ENCODE data around the gene CCDC149.

Gene CCDC149

GRCh38 chr4:24777536-24778463 is 135.0 kb downstream of the CCDC149 start:
- Histone ChIP-seq H3K4me1 (ENCODE audit: control insufficient read depth, insufficient read depth, low read length, poor library complexity, severe bottlenecking) (no peaks in the 10 kb centered on the region), H3K4me3 (ENCODE audit: extremely low read depth, insufficient read depth, low read length, poor library complexity, severe bottlenecking) (no peak overlapping the region), H3K9me3 (ENCODE audit: control insufficient read depth, low read length) (no peaks in the 10 kb centered on the region), H3K36me3 (ENCODE audit: control insufficient read depth, insufficient read depth, low read length) (no peaks in the 10 kb centered on the region), H3K27ac (ENCODE audit: low read depth, low read length, severe bottlenecking) (no peak overlapping the region)
- 85 to 87% methylated on average over 7 to 8 of the region's 11 CpGs for WGBS, 2 experiments (ENCODE audit: insufficient coverage in 2 of 2)

GRCh38 chr4:24775750-24776149 is 137.1 kb downstream of the CCDC149 start:
- Histone ChIP-seq H3K36me3 (ENCODE audit: control insufficient read depth, insufficient read depth, low read length) (no peaks in the 10 kb centered on the region), H3K4me3 (ENCODE audit: extremely low read depth, insufficient read depth, low read length, poor library complexity, severe bottlenecking) (no peak overlapping the region), H3K27ac (ENCODE audit: low read depth, low read length, severe bottlenecking) (no peak overlapping the region), H3K9me3 (ENCODE audit: control insufficient read depth, low read length) (no peaks in the 10 kb centered on the region), H3K4me1 (ENCODE audit: control insufficient read depth, insufficient read depth, low read length, poor library complexity, severe bottlenecking) (peaks cover 4% of the 10 kb centered on the region)
- WGBS, 2 experiments (ENCODE audit: insufficient coverage in 2 of 2): 66 to 78% methylated on average over 1 to 2 of the region's 3 CpGs

GRCh38 chr4:24775032-24775605 is 137.7 kb downstream of the CCDC149 start:
- Histone ChIP-seq H3K4me1 (ENCODE audit: control insufficient read depth, insufficient read depth, low read length, poor library complexity, severe bottlenecking) (peaks cover 10% of the 10 kb centered on the region), H3K27ac (ENCODE audit: low read depth, low read length, severe bottlenecking) (no peak overlapping the region), H3K4me3 (ENCODE audit: extremely low read depth, insufficient read depth, low read length, poor library complexity, severe bottlenecking) (no peak overlapping the region), H3K36me3 (ENCODE audit: control insufficient read depth, insufficient read depth, low read length) (no peaks in the 10 kb centered on the region), H3K9me3 (ENCODE audit: control insufficient read depth, low read length) (no peaks in the 10 kb centered on the region)
- WGBS, 2 experiments (ENCODE audit: insufficient coverage in 2 of 2): 80 to 86% methylated on average over 1 of the region's 2 CpGs

- H3K27ac ChIP-seq (ENCODE audit: low read depth, low read length, severe bottlenecking): no peak overlapping the region
- no peaks in the 10 kb centered on the region for H3K9me3 ChIP-seq (ENCODE audit: control insufficient read depth, low read length)
- peaks cover 15% of the 10 kb centered on the region for H3K4me1 ChIP-seq (ENCODE audit: control insufficient read depth, insufficient read depth, low read length, poor library complexity, severe bottlenecking)
- H3K36me3 ChIP-seq (ENCODE audit: control insufficient read depth, insufficient read depth, low read length): no peaks in the 10 kb centered on the region
- H3K4me3 ChIP-seq (ENCODE audit: extremely low read depth, insufficient read depth, low read length, poor library complexity, severe bottlenecking): no peak overlapping the region
- no CpG with 5 or more reads among the region's 2 CpGs for WGBS, 2 experiments (ENCODE audit: insufficient coverage in 2 of 2)
These were observed 138.4 kb downstream of the CCDC149 start for GRCh38 chr4:24774452-24774851.

GRCh38 chr4:24772952-24773351 is 139.9 kb downstream of the CCDC149 start:
- Histone ChIP-seq H3K9me3 (ENCODE audit: control insufficient read depth, low read length) (no peaks in the 10 kb centered on the region), H3K36me3 (ENCODE audit: control insufficient read depth, insufficient read depth, low read length) (no peaks in the 10 kb centered on the region), H3K27ac (ENCODE audit: low read depth, low read length, severe bottlenecking) (no peak overlapping the region), H3K4me1 (ENCODE audit: control insufficient read depth, insufficient read depth, low read length, poor library complexity, severe bottlenecking) (peaks cover 20% of the 10 kb centered on the region), H3K4me3 (ENCODE audit: extremely low read depth, insufficient read depth, low read length, poor library complexity, severe bottlenecking) (no peak overlapping the region)
- 88 to 100% methylated on average over 1 of the region's 6 CpGs for WGBS, 2 experiments (ENCODE audit: insufficient coverage in 2 of 2)

- Histone ChIP-seq H3K9me3 (ENCODE audit: control insufficient read depth, low read length) (no peaks in the 10 kb centered on the region), H3K4me3 (ENCODE audit: extremely low read depth, insufficient read depth, low read length, poor library complexity, severe bottlenecking) (no peak overlapping the region), H3K36me3 (ENCODE audit: control insufficient read depth, insufficient read depth, low read length) (no peaks in the 10 kb centered on the region), H3K4me1 (ENCODE audit: control insufficient read depth, insufficient read depth, low read length, poor library complexity, severe bottlenecking) (peaks cover 20% of the 10 kb centered on the region), H3K27ac (ENCODE audit: low read depth, low read length, severe bottlenecking) (no peak overlapping the region)
- WGBS, 2 experiments (ENCODE audit: insufficient coverage in 2 of 2): 73 to 84% methylated on average over 3 to 5 of the region's 5 CpGs
These were observed 140.7 kb downstream of the CCDC149 start for GRCh38 chr4:24772061-24772705.

GRCh38 chr4:24771241-24771640 is 141.6 kb downstream of the CCDC149 start:
- Histone ChIP-seq H3K9me3 (ENCODE audit: control insufficient read depth, low read length) (no peaks in the 10 kb centered on the region), H3K4me1 (ENCODE audit: control insufficient read depth, insufficient read depth, low read length, poor library complexity, severe bottlenecking) (peaks cover 20% of the 10 kb centered on the region), H3K4me3 (ENCODE audit: extremely low read depth, insufficient read depth, low read length, poor library complexity, severe bottlenecking) (no peak overlapping the region), H3K36me3 (ENCODE audit: control insufficient read depth, insufficient read depth, low read length) (no peaks in the 10 kb centered on the region), H3K27ac (ENCODE audit: low read depth, low read length, severe bottlenecking) (no peak overlapping the region)
- WGBS, 2 experiments (ENCODE audit: insufficient coverage in 2 of 2): 97 to 100% methylated on average over 4 of the region's 4 CpGs

GRCh38 chr4:24770667-24771066 is 142.2 kb downstream of the CCDC149 start:
- Histone ChIP-seq H3K4me1 (ENCODE audit: control insufficient read depth, insufficient read depth, low read length, poor library complexity, severe bottlenecking) (peaks cover 20% of the 10 kb centered on the region), H3K4me3 (ENCODE audit: extremely low read depth, insufficient read depth, low read length, poor library complexity, severe bottlenecking) (no peak overlapping the region), H3K9me3 (ENCODE audit: control insufficient read depth, low read length) (no peaks in the 10 kb centered on the region), H3K27ac (ENCODE audit: low read depth, low read length, severe bottlenecking) (peak overlapping the region; percentile 72), H3K36me3 (ENCODE audit: control insufficient read depth, insufficient read depth, low read length) (no peaks in the 10 kb centered on the region)
- 85% methylated on average over 2 of the region's 4 CpGs; no CpG with 5 or more reads in 1 of the 2 experiments for WGBS, 2 experiments (ENCODE audit: insufficient coverage in 2 of 2)

- WGBS, 2 experiments (ENCODE audit: insufficient coverage in 2 of 2): 83 to 92% methylated on average over 3 of the region's 3 CpGs
- Histone ChIP-seq H3K4me1 (ENCODE audit: control insufficient read depth, insufficient read depth, low read length, poor library complexity, severe bottlenecking) (peaks cover 20% of the 10 kb centered on the region), H3K4me3 (ENCODE audit: extremely low read depth, insufficient read depth, low read length, poor library complexity, severe bottlenecking) (no peak overlapping the region), H3K27ac (ENCODE audit: low read depth, low read length, severe bottlenecking) (peak overlapping the region; percentile 72), H3K36me3 (ENCODE audit: control insufficient read depth, insufficient read depth, low read length) (no peaks in the 10 kb centered on the region), H3K9me3 (ENCODE audit: control insufficient read depth, low read length) (no peaks in the 10 kb centered on the region)
These were observed 142.7 kb downstream of the CCDC149 start for GRCh38 chr4:24770032-24770584.

- 94% methylated on average over 2 of the region's 2 CpGs for WGBS, 2 experiments (ENCODE audit: insufficient coverage in 2 of 2)
These were observed 143.3 kb downstream of the CCDC149 start for GRCh38 chr4:24769571-24769970.

More at GRCh38 chr4:24769571-24769970, 143.3 kb downstream of the CCDC149 start:
- no peak overlapping the region for H3K4me3 ChIP-seq (ENCODE audit: extremely low read depth, insufficient read depth, low read length, poor library complexity, severe bottlenecking)
- no peaks in the 10 kb centered on the region for H3K36me3 ChIP-seq (ENCODE audit: control insufficient read depth, insufficient read depth, low read length)
- no peaks in the 10 kb centered on the region for H3K9me3 ChIP-seq (ENCODE audit: control insufficient read depth, low read length)
- peaks cover 20% of the 10 kb centered on the region for H3K4me1 ChIP-seq (ENCODE audit: control insufficient read depth, insufficient read depth, low read length, poor library complexity, severe bottlenecking)
- peak overlapping the region; percentile 72 for H3K27ac ChIP-seq (ENCODE audit: low read depth, low read length, severe bottlenecking)

All from mesodermal cell (in vitro differentiated cells).